Mucosa of rectum (tissue), 2 donors: ENCODE data around the gene RNF166.

Experiments
- H3K27ac ChIP-seq, 2 donors: one replicate each; pipeline ENCODE4 v1.7.0; 2013; ENCODE audit warnings: inconsistent platforms in 2 of 2, low read depth in 2 of 2, low read length in 2 of 2
- H3K27me3 ChIP-seq, 2 donors: one replicate each; pipeline ENCODE4 v1.7.0; 2013; ENCODE audit warnings: low read length in 2 of 2; ENCODE audit not compliant: control insufficient read depth in 2 of 2, insufficient read depth in 2 of 2
- H3K36me3 ChIP-seq, 2 donors: one replicate each; pipeline ENCODE4 v1.7.0; 2013; ENCODE audit warnings: low read length in 2 of 2; ENCODE audit not compliant: control insufficient read depth in 2 of 2, insufficient read depth in 2 of 2
- H3K4me1 ChIP-seq, 2 donors: one replicate each; pipeline ENCODE4 v1.7.0; 2013; ENCODE audit warnings: low read length in 2 of 2, mild to moderate bottlenecking in 1 of 2; ENCODE audit not compliant: control insufficient read depth in 2 of 2, insufficient read depth in 2 of 2
- H3K4me3 ChIP-seq, 2 donors: one replicate each; pipeline ENCODE4 v1.7.0; 2013; ENCODE audit warnings: low read length in 2 of 2
- H3K9ac ChIP-seq, 2 donors: one replicate each; pipeline ENCODE4 v1.7.0; 2013; ENCODE audit warnings: low read length in 2 of 2, low read depth in 1 of 2, mild to moderate bottlenecking in 1 of 2
- H3K9me3 ChIP-seq, 2 donors: one replicate each; pipeline ENCODE4 v1.7.0; 2013; ENCODE audit warnings: low read length in 2 of 2; ENCODE audit not compliant: control insufficient read depth in 2 of 2
- donor health status: healthy.
- donor health status: Normal muscosa, but diverticular disease.

RNF166 gene

DNA sequence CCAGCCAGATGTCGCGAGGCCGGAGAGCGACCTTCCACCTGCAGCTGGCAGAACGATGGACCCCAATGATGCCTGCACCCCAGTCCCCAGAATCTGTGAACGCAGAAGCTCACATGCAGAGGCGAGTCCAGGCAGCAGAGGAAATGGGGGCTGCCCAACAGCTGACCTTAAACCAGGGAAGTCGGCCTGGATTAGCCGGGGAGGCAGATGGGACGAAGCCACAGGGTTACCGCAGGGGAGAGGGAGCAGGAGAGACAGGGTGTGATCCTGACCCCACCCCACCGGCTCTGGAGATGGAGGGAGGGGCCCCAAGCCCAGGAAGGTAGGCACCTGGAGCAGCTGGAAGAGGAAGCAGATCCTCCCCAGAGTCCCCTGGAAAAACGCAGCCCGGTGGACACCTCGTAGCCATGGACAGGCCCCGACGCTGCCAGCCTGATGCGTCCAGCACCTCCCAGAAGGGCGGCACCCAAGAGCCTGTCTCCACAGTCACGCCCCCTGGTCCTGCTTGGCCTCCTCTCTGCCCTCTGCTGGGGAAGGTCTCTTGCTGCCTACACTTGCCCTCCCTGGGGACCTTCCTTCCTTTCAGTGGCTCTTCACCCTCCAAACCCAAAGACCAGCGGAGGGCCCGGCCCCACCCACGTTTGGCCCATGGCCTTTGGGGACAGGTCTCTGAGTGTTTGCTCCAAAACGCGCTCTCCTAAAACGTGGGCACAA is 41.5 kb upstream of the RNF166 start:
- Histone ChIP-seq H3K36me3 (no peaks in the 10 kb centered on the region), H3K4me3 (no peak overlapping the region), H3K9ac (no peak overlapping the region), H3K27me3 (no peaks in the 10 kb centered on the region), H3K27ac (no peak overlapping the region), H3K9me3 (no peaks in the 10 kb centered on the region), H3K4me1 (peaks cover 11 to 12% of the 10 kb centered on the region in 2 donors)

DNA sequence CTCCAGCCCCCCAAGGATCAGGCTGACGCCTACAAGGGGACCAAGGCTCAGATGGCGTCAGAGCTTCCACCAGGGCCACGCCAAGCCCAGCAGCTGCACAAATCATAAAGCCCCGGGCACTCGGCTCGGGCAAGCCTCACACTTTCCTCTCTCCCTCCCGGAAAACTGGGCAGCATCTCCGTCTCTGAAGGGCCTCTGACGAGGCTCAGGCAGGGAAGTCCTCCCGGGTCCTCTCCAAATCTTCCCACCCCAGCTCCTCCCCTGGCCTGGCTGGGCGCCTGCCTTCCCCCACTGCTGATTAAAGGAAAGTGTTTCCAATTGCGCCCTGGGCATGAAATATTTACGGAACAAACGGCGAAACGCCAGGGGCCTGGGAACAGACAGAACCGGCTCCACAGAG is 40.3 kb upstream of the RNF166 start:
- H3K4me1 ChIP-seq, result peaks cover 11 to 12% of the 10 kb centered on the region in 2 donors
- peak overlapping the region in 1 of 2 donors; percentile 52 for H3K27ac ChIP-seq
- H3K9ac ChIP-seq, result no peak overlapping the region
- H3K27me3 ChIP-seq, result no peaks in the 10 kb centered on the region
- no peak overlapping the region for H3K4me3 ChIP-seq
- H3K36me3 ChIP-seq, result no peaks in the 10 kb centered on the region
- H3K9me3 ChIP-seq, result no peaks in the 10 kb centered on the region

- no peak overlapping the region for H3K4me3 ChIP-seq
- H3K36me3 ChIP-seq, result no peaks in the 10 kb centered on the region
- H3K9me3 ChIP-seq, result no peaks in the 10 kb centered on the region
- peaks cover 11 to 12% of the 10 kb centered on the region in 2 donors for H3K4me1 ChIP-seq
- no peaks in the 10 kb centered on the region for H3K27me3 ChIP-seq
- no peak overlapping the region for H3K27ac ChIP-seq
- no peak overlapping the region for H3K9ac ChIP-seq
Observed at GRCh38 chr16:88744577-88745521, 38.6 kb upstream of the RNF166 start.

DNA sequence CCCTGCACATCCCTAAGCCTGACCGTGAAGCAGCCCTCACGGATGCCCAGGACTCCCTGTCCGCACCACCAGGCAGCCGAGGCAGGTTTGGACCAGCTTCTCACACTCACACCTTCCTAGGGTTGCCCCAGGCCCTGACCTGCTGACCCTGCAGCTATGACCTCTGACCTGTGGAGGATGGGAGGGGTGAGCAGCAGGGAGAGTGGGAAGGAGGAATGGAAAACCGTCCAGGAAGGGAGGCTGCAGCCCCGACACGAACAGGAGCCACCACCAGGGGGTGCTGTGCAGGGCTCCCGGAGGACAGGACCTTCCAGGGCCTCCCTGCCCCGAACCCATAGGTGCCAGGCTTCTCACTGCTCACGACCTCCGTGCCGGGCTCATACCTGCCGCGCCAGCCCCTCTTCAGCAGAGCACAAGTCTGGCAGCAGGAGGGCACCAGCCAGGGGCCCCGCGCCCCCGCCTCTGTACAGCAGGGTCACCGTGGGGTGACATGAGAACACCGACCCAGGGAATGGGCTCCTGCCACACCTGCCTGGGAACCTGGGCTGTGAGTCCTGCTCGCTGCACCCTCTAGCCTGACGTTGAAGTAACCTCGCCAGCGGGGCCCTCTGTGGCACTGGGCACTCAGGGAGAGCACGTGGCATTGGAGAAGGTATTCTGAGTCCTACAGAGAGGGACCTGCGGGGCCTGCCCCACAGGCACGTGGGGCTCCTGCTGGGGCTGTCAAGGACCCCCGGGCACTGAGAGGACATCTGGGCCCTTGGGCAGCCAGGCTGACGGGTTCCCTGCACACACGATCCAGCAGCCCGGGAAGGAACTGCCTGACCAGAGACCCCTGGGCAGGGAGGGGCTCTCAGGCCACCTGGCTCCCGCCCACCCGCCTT is 37.7 kb upstream of the RNF166 start:
- no peaks in the 10 kb centered on the region for H3K27me3 ChIP-seq
- H3K4me1 ChIP-seq, result peaks cover 11 to 12% of the 10 kb centered on the region in 2 donors
- H3K36me3 ChIP-seq, result no peaks in the 10 kb centered on the region
- H3K9ac ChIP-seq, result no peak overlapping the region
- no peak overlapping the region for H3K27ac ChIP-seq
- no peak overlapping the region for H3K4me3 ChIP-seq
- no peaks in the 10 kb centered on the region for H3K9me3 ChIP-seq

- Histone ChIP-seq H3K4me1 (peaks cover 11 to 12% of the 10 kb centered on the region in 2 donors), H3K4me3 (no peak overlapping the region), H3K36me3 (peaks cover 0 to 3% of the 10 kb centered on the region in 2 donors), H3K27ac (no peak overlapping the region), H3K9me3 (no peaks in the 10 kb centered on the region), H3K27me3 (no peaks in the 10 kb centered on the region), H3K9ac (no peak overlapping the region)
Observed at GRCh38 chr16:88742896-88743605, 36.8 kb upstream of the RNF166 start.

DNA sequence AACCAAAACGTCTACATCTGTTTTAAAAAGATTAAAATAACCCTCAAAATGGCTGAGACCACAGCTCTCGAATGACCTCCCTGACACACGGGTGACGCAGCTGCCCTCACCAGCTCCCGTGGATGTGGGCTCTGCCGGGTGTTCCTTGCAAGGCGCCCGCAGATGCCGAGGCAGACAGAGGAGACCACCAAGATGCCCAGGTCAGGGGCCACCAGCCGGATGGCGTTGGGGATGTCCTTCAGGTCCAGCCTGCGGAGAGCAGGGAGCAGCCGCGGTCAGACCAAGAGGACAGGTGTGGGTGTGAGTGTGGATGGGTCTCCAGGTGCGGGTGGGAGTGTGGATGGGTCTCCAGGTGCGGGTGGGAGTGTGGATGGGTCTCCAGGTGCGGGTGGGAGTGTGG is 35.2 kb upstream of the RNF166 start:
- no peak overlapping the region for H3K27ac ChIP-seq
- H3K4me1 ChIP-seq, result peaks cover 11 to 12% of the 10 kb centered on the region in 2 donors
- H3K9ac ChIP-seq, result no peak overlapping the region
- H3K27me3 ChIP-seq, result no peaks in the 10 kb centered on the region
- H3K4me3 ChIP-seq, result no peak overlapping the region
- peaks cover 0 to 3% of the 10 kb centered on the region in 2 donors for H3K36me3 ChIP-seq
- H3K9me3 ChIP-seq, result no peaks in the 10 kb centered on the region

DNA sequence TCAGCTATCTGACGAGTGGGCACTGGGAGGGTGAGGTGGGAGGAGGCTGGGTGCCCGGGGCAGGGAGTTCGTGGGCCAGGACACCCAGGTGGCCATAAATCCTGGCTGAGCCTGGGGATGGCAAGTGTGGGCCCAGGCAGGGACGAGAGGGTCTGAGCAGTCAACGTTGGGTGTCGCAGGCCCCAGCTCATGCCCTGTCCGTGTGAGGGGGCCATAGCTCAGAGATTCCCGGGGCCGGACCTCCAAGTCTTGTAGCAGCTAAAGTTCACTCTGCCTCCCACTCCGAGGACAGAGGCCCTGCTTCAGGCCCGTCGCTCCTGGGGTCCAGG is 34.5 kb upstream of the RNF166 start:
- Histone ChIP-seq H3K27me3 (no peaks in the 10 kb centered on the region), H3K4me1 (peaks cover 7 to 12% of the 10 kb centered on the region in 2 donors), H3K9ac (no peak overlapping the region), H3K27ac (no peak overlapping the region), H3K36me3 (peaks cover 5 to 7% of the 10 kb centered on the region in 2 donors), H3K9me3 (no peaks in the 10 kb centered on the region), H3K4me3 (no peak overlapping the region)

DNA sequence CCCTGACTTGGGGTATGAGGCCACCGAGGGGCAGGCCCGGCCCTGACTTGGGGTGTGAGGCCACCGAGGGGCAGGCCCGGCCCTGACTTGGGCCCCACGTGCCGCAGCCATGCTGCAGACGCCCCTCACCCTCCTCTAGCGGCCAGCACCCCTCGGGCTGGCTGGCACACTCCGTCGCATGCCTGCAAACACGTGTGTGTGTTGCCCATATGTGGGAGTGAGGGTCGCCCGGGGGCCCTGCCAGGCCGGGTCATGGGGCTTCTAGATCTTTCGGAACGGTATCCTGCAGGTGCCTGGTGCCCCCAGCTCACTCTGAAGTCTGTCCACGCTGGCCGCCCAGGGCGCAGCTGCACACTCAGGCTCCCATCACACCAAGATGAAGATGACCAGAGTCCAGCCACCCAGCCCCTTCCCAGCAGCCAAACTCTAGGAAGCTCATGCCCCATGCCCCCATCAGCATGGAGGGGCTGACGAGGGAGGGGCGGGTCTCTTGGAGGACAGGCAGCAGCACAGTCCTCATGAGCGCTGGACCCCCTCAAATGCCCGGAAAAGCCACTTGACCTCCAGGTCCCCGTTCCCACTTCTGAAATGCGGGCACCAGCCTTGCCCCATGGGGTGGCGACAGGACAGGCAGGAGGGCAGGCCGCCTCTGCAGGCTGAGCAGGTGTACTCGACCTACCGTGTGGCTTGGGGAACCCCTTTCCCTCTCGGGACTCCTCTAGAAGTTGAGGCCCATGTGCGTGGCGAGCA is 33.9 kb upstream of the RNF166 start:
- H3K9ac ChIP-seq, result no peak overlapping the region
- no peaks in the 10 kb centered on the region for H3K9me3 ChIP-seq
- no peaks in the 10 kb centered on the region for H3K27me3 ChIP-seq
- no peak overlapping the region for H3K27ac ChIP-seq
- H3K4me3 ChIP-seq, result no peak overlapping the region
- peaks cover 7 to 12% of the 10 kb centered on the region in 2 donors for H3K4me1 ChIP-seq
- H3K36me3 ChIP-seq, result peaks cover 10 to 13% of the 10 kb centered on the region in 2 donors
